Neural progenitor cell (in vitro differentiated cells): ENCODE results near the gene FXYD2.

ENCODE experiments used
- EZH2 ChIP-seq: fragments of 200-600 bp; sonication (generic); IDR thresholded peaks from 2 replicates; pipeline ENCODE4 v1.6.1; 2017; ENCODE audit warnings: antibody characterized with exemption, mild to moderate bottlenecking, moderate library complexity
- EZH2phosphoT487 ChIP-seq: fragments of 200-600 bp; sonication (generic); IDR thresholded peaks from 2 replicates; pipeline ENCODE4 v1.6.1; 2017; ENCODE audit warnings: antibody characterized with exemption
- TF ChIP-seq, protein P1 (sequence below): fragments of 200-600 bp; sonication (generic); IDR thresholded peaks from 2 replicates; pipeline ENCODE4 v1.5.1; 2017; ENCODE audit warnings: antibody characterized with exemption, mild to moderate bottlenecking

DNA sequence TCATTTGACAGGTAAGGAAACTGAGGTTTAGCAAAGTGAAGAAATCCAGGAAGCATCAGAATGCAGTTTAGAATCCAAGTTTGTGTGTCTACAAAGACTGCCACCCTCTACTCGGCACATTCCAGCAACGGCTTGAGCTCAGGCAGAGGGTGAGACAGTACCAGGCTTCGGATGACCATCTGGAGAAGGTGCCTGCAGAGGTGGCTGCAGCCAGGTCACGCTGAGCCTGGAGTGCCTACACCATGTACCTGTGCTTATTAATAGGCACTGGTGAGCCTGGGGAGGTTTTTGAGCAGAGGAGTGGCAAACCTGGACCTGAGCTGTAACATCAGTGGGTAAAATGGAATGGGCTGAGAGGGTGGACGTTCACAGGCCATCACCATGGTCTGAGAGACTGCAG is 47.2 kb upstream of the FXYD2 start:
- TF ChIP-seq, protein P1, sequence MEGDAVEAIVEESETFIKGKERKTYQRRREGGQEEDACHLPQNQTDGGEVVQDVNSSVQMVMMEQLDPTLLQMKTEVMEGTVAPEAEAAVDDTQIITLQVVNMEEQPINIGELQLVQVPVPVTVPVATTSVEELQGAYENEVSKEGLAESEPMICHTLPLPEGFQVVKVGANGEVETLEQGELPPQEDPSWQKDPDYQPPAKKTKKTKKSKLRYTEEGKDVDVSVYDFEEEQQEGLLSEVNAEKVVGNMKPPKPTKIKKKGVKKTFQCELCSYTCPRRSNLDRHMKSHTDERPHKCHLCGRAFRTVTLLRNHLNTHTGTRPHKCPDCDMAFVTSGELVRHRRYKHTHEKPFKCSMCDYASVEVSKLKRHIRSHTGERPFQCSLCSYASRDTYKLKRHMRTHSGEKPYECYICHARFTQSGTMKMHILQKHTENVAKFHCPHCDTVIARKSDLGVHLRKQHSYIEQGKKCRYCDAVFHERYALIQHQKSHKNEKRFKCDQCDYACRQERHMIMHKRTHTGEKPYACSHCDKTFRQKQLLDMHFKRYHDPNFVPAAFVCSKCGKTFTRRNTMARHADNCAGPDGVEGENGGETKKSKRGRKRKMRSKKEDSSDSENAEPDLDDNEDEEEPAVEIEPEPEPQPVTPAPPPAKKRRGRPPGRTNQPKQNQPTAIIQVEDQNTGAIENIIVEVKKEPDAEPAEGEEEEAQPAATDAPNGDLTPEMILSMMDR: no peak
- no peak for TF ChIP-seq EZH2phosphoT487
- TF ChIP-seq EZH2: no peak
